IPS DF 6.9 (cell line): ENCODE data around the gene ARMC12.

ENCODE experiments used
- DNase-seq: peaks from one replicate; pipeline ENCODE4 v3.0.0-alpha.2; 2013; ENCODE audit warnings: low read depth, low spot score
- H3K27ac ChIP-seq: one replicate; pipeline ENCODE4 v1.5.1; 2013; ENCODE audit warnings: low read length, control low read depth
- H3K27me3 ChIP-seq: 2 replicates; pipeline ENCODE4 v1.6.1; 2013; ENCODE audit warnings: mild to moderate bottlenecking, low read length; ENCODE audit not compliant: control insufficient read depth, insufficient read depth
- H3K36me3 ChIP-seq: 2 replicates; pipeline ENCODE4 v1.6.1; 2013; ENCODE audit warnings: low read length; ENCODE audit not compliant: control insufficient read depth, insufficient read depth
- H3K4me1 ChIP-seq: 2 replicates; pipeline ENCODE4 v1.6.1; 2013; ENCODE audit warnings: low read length; ENCODE audit not compliant: control insufficient read depth, insufficient read depth
- H3K4me3 ChIP-seq: 2 replicates; pipeline ENCODE4 v1.5.1; 2013; ENCODE audit warnings: mild to moderate bottlenecking, low read length
- H3K9me3 ChIP-seq: 2 replicates; pipeline ENCODE4 v1.6.1; 2013; ENCODE audit warnings: low read length, inconsistent platforms; ENCODE audit not compliant: control insufficient read depth, insufficient read depth
- WGBS: extraction: QIAGEN DNeasy Blood & Tissue Kit; methylation state at CpG from one replicate; pipeline ENCODE4 v1.1.7; 2013; ENCODE audit warnings: mixed read lengths, missing lambda C conversion rate; ENCODE audit not compliant: insufficient read length, insufficient coverage; 5-methylcytosine and 5-hydroxymethylcytosine counted together

The ARMC12 gene

GRCh38 chr6:35790683-35791082 is 53.9 kb downstream of the ARMC12 start:
- Histone ChIP-seq H3K27me3 (no peaks in the 10 kb centered on the region), H3K4me3 (no peak overlapping the region), H3K9me3 (no peaks in the 10 kb centered on the region), H3K36me3 (no peaks in the 10 kb centered on the region), H3K4me1 (no peaks in the 10 kb centered on the region), H3K27ac (no peak overlapping the region)
- WGBS: no CpG with 5 or more reads among the region's 5 CpGs
- no peak for DNase-seq

- Histone ChIP-seq H3K4me3 (no peak overlapping the region), H3K27ac (no peak overlapping the region), H3K9me3 (no peaks in the 10 kb centered on the region), H3K4me1 (peaks cover 1% of the 10 kb centered on the region; the same call in 1 of the 2 replicates), H3K27me3 (no peaks in the 10 kb centered on the region), H3K36me3 (no peaks in the 10 kb centered on the region)
- DNase-seq: no peak
- no CpG with 5 or more reads among the region's 17 CpGs for WGBS
These were observed 58.0 kb downstream of the ARMC12 start for GRCh38 chr6:35794536-35795452.

- H3K4me3 ChIP-seq: no peak overlapping the region; the same call in 1 of the 2 replicates
- no peak for DNase-seq
- no CpG with 5 or more reads among the region's 11 CpGs for WGBS
These were observed 58.7 kb downstream of the ARMC12 start for GRCh38 chr6:35795453-35796071.

GRCh38 chr6:35796236-35796635 is 59.4 kb downstream of the ARMC12 start:
- Histone ChIP-seq H3K27ac (no peak overlapping the region), H3K27me3 (no peaks in the 10 kb centered on the region), H3K4me3 (no peak overlapping the region), H3K36me3 (no peaks in the 10 kb centered on the region), H3K9me3 (no peaks in the 10 kb centered on the region), H3K4me1 (peaks cover 1% of the 10 kb centered on the region; the same call in 1 of the 2 replicates)
- no CpG with 5 or more reads among the region's 4 CpGs for WGBS
- DNase-seq: no peak

More at GRCh38 chr6:35795453-35796071, 58.7 kb downstream of the ARMC12 start:
- H3K4me1 ChIP-seq: peaks cover 1% of the 10 kb centered on the region; the same call in 1 of the 2 replicates
- H3K27ac ChIP-seq: no peak overlapping the region
- no peaks in the 10 kb centered on the region for H3K27me3 ChIP-seq
- H3K9me3 ChIP-seq: no peaks in the 10 kb centered on the region
- no peaks in the 10 kb centered on the region for H3K36me3 ChIP-seq

- H3K4me3 ChIP-seq: no peak overlapping the region
- peaks cover 1% of the 10 kb centered on the region; the same call in 1 of the 2 replicates for H3K4me1 ChIP-seq
- WGBS: no CpG with 5 or more reads among the region's 8 CpGs
- H3K9me3 ChIP-seq: no peaks in the 10 kb centered on the region
- H3K27me3 ChIP-seq: no peaks in the 10 kb centered on the region
- no peaks in the 10 kb centered on the region for H3K36me3 ChIP-seq
- no peak for DNase-seq
- H3K27ac ChIP-seq: no peak overlapping the region
These were observed 61.1 kb downstream of the ARMC12 start for GRCh38 chr6:35797837-35798526.
